Spleen (tissue), 7 donors: ENCODE measurements around the gene XPOT.

ENCODE experiments used
- POLR2A ChIP-seq, 3 donors: fragments of 450-650 bp; IDR thresholded peaks; one replicate each; pipeline ENCODE4 v1.5.1; 2017; ENCODE audit warnings: antibody characterized with exemption in 3 of 3, mild to moderate bottlenecking in 1 of 3
- TF ChIP-seq, protein P1 (sequence below), 11 experiments: fragments of 200-600 bp in 7 of 11; fragments of 450-650 bp in 4 of 11; sonication (generic) in 4 of 11; IDR thresholded peaks in 8 of 11; conservative IDR thresholded peaks in 3 of 11; 1 replicate in 7 of 11; 2 replicates in 4 of 11; pipeline versions ENCODE4 v1.4.0 to v1.8.0; 2016 to 2021; ENCODE audit warnings: antibody characterized with exemption in 11 of 11, inconsistent platforms in 4 of 11, mild to moderate bottlenecking in 1 of 11
- donor health status: DM: no; HTN: no; CAD: no; lungs with moderate emphysema.
- donor health status: DM: no; HTN: no; CAD: no.
- donor health status: DM: no; HTN: no; CAD: no.

DNA sequence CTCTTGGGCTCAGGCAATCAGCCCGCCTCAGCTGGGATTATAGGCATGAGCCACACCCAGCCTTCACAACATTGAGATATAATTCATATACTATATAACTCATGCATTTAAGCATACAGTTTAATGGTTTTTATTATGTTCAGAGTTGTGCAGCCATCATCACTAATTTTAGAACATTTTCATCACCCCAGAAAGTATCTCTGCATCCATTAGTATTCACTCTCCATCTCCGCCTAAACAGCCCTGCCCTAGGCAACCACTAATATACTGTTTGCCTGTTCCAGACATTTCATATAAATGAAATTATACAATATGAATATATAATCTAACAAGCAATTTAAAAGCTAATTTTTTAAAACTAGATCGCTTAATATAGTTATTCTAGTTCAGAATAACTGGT, 82.5 kb downstream of the XPOT start:
- TF ChIP-seq POLR2A (IDR thresholded peaks at IDR 0.05), result no peak
- TF ChIP-seq, protein P1, sequence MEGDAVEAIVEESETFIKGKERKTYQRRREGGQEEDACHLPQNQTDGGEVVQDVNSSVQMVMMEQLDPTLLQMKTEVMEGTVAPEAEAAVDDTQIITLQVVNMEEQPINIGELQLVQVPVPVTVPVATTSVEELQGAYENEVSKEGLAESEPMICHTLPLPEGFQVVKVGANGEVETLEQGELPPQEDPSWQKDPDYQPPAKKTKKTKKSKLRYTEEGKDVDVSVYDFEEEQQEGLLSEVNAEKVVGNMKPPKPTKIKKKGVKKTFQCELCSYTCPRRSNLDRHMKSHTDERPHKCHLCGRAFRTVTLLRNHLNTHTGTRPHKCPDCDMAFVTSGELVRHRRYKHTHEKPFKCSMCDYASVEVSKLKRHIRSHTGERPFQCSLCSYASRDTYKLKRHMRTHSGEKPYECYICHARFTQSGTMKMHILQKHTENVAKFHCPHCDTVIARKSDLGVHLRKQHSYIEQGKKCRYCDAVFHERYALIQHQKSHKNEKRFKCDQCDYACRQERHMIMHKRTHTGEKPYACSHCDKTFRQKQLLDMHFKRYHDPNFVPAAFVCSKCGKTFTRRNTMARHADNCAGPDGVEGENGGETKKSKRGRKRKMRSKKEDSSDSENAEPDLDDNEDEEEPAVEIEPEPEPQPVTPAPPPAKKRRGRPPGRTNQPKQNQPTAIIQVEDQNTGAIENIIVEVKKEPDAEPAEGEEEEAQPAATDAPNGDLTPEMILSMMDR (IDR thresholded peaks at IDR 0.05 in 8 of 11, conservative IDR thresholded peaks at IDR 0.05 in 3 of 11), result no peak
